Gastrocnemius medialis (tissue), 4 donors: ENCODE results near the gene GABRR2.

Experiments used
- CTCF ChIP-seq, 5 experiments: fragments of 450-650 bp in 3 of 5; fragments of 200-600 bp in 2 of 5; sonication (generic) in 2 of 5; IDR thresholded peaks in 4 of 5; conservative IDR thresholded peaks in 1 of 5; 1 replicate in 4 of 5; 2 replicates in 1 of 5; pipeline ENCODE4 v1.5.1; 2016 to 2019; ENCODE audit warnings: antibody characterized with exemption in 5 of 5, mild to moderate bottlenecking in 3 of 5, moderate library complexity in 3 of 5
- POLR2A ChIP-seq, 2 donors: fragments of 450-650 bp; IDR thresholded peaks; one replicate each; pipeline ENCODE4 v1.6.1; 2017; ENCODE audit warnings: antibody characterized with exemption in 2 of 2, mild to moderate bottlenecking in 2 of 2, moderate library complexity in 2 of 2

- no peak for TF ChIP-seq CTCF (IDR thresholded peaks at IDR 0.05 in 4 of 5, conservative IDR thresholded peaks at IDR 0.05 in 1 of 5)
- TF ChIP-seq POLR2A (IDR thresholded peaks at IDR 0.05) = no peak
Measured at GRCh38 chr6:89314692-89315091, 407 bp downstream of the GABRR2 start.
